Measurements from ENCODE around the gene ROR2.
"Not testable (repeated sequence)": the region's sequence is repeated elsewhere in the genome, so short reads cannot be mapped to it uniquely, and the experiment has no call there.

ROR2 gene

DNA sequence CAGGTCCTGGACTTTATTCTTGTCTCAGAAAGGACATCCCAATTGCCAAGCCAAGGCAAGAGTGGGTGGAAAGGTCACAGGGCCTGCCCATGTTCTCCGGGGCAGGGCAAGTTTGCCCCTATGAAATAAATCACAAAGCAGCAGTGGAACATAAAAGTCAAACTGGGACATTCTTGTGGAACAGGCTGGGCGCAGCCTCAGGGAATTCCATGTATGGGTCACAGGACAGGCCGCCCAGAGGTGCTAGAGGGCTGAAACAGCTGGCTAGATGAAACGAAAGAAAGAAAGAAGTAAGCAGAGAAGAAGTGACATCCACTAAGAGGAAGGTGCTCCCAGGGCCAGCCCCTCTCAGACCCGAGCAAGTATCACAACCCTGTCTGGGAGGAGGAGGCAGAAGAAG lies 307.3 kb downstream of the ROR2 start:
- Histone ChIP-seq H3K4me3 (no peak overlapping the region), H3K27me3 (no peaks in the 10 kb centered on the region), H3K4me2 (no peak overlapping the region), H3K4me1 (peaks cover 11% of the 10 kb centered on the region; the same call in 1 of the 2 replicates), H3K27ac (no peak overlapping the region), H3K9ac (no peak overlapping the region), H4K20me1 (no peaks in the 10 kb centered on the region), H3K36me3 (no peaks in the 10 kb centered on the region), H3K9me3 (no peaks in the 10 kb centered on the region; the same call in 1 of the 2 replicates)
- TF ChIP-seq Cebpa-rat (IDR thresholded peaks at IDR 0.05): no peak

DNA sequence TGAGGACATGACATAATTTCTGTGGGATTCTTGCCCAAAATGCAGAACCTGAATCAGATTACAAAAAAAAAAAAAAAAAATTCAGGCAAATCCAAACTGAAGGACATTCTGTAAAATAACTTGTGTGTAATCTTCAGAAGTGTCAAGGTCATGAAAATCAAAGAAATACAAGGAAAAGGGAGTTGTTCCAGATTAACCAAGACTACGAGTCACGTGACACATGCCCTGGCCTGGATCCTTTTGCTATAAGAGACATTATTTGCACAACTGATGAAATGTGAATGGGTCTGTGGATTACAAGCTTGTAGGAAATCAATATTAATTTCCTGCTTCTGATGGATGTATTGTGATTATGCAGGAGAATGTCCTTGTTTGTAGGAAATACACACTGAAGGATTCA lies 309.6 kb downstream of the ROR2 start:
- no peaks in the 10 kb centered on the region for H3K36me3 ChIP-seq

DNA sequence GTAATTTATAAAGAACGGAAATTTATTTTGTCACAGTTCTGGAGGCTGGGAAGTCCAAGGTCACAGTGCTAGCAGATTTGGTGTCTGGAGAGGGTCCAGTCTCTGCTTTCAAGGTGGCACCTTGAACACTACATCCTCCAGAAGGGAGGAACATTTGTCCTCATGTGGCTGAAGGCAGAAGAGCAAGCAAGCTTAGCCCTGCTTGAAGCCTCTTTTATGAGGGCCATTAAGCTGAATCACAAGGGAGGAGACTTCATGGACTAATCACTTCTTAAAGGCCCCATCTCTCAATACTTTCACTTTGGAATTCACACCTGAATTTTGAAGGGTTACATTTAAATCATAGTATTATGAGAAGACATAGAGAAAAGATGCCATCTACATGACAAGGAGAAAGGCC lies 311.0 kb downstream of the ROR2 start:
- Histone ChIP-seq H3K4me3 (no peak overlapping the region), H3K9ac (no peak overlapping the region)
- no peak for TF ChIP-seq Cebpa-rat (IDR thresholded peaks at IDR 0.05)

More for the DNA sequence above, 309.6 kb downstream of the ROR2 start:
- TF ChIP-seq Cebpa-rat (IDR thresholded peaks at IDR 0.05): no peak
- Histone ChIP-seq H3K27ac (no peak overlapping the region), H3K27me3 (no peaks in the 10 kb centered on the region), H3K4me3 (no peak overlapping the region), H3K4me2 (no peak overlapping the region), H3K9me3 (peaks cover 14% of the 10 kb centered on the region; the same call in 1 of the 2 replicates), H3K4me1 (peaks cover 8% of the 10 kb centered on the region; the same call in 1 of the 2 replicates), H3K9ac (no peak overlapping the region), H4K20me1 (no peaks in the 10 kb centered on the region)

DNA sequence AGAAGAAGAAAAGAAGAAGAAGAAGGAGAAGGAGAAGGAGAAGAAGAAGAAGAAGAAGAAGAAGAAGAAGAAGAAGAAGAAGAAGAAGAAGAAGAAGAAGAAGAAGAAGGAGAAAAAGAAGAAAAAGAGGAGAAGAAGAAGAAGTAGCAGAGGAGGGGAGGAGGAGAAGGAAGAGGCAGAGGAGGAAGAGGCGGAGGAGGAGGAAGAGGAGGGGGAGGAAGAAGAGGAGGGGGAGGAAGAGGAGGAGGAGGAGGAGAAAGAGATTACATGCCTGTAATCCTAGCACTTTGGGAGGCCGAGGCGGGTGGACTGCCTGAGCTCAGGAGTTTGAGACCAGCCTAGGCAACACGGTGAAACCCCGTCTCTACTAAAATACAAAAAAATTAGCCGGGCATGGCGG lies 315.2 kb downstream of the ROR2 start:
- not testable (repeated sequence) for H3K4me3 ChIP-seq, H3K27ac ChIP-seq, H4K20me1 ChIP-seq, H3K27me3 ChIP-seq, H3K36me3 ChIP-seq, H3K4me1 ChIP-seq, H3K4me2 ChIP-seq, H3K9ac ChIP-seq
- H3K9me3 ChIP-seq: peaks cover 22% of the 10 kb centered on the region; the same call in 1 of the 2 replicates

More for the DNA sequence above, 311.0 kb downstream of the ROR2 start:
- peaks cover 7% of the 10 kb centered on the region; the same call in 1 of the 2 replicates for H3K4me1 ChIP-seq
- H3K27ac ChIP-seq: no peak overlapping the region
- H3K9me3 ChIP-seq: peaks cover 19% of the 10 kb centered on the region; the same call in 1 of the 2 replicates
- no peaks in the 10 kb centered on the region for H3K27me3 ChIP-seq
- no peaks in the 10 kb centered on the region for H4K20me1 ChIP-seq
- H3K36me3 ChIP-seq: no peaks in the 10 kb centered on the region
- no peak overlapping the region for H3K4me2 ChIP-seq

DNA sequence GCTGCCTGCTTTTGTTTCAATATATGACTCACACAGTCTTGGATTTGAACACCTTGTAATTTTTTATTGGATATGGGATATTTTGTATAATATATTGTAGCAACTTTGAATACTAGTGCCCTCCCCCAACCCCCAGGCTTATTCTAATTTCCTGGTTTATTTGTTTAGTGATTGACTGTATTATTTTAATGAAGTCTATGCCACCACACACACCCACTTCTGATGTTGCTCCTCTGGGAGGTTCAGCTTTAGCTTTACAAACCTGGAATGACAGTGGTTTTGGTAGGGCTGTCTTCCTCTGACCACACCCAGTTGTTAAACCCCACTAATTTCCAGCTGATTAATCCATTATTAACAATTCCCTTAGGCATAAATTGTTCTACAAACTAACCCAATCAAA lies 320.3 kb downstream of the ROR2 start:
- H3K27ac ChIP-seq: no peak overlapping the region
- H4K20me1 ChIP-seq: no peaks in the 10 kb centered on the region
- H3K9me3 ChIP-seq: peaks cover 8% of the 10 kb centered on the region; the same call in 1 of the 2 replicates
- H3K4me2 ChIP-seq: no peak overlapping the region
- no peaks in the 10 kb centered on the region for H3K4me1 ChIP-seq
- no peaks in the 10 kb centered on the region for H3K27me3 ChIP-seq
- H3K9ac ChIP-seq: no peak overlapping the region
- H3K36me3 ChIP-seq: no peaks in the 10 kb centered on the region
- no peak overlapping the region for H3K4me3 ChIP-seq
- no peak for TF ChIP-seq Cebpa-rat (IDR thresholded peaks at IDR 0.05)

DNA sequence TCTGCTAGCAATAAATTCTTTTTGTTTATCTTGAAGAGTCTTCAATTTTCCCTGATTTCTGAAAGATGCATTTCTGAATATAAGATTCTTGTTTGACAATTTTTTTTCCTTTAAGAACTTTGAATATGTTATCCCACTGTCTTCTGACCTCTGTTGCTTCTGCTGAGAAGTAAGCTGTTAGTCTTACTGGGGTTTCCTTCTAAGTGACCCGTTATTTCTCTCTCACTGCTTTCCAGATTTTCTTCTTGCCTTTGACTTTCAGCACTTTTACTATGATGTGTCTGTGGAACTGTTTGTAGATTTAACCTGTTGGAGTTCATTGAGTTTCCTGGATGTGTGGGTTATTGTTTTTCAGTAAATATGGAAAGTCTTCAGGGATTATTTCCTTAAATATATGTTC lies 321.1 kb downstream of the ROR2 start:
- Histone ChIP-seq H3K27ac (no peak overlapping the region), H3K36me3 (no peaks in the 10 kb centered on the region), H3K9me3 (peaks cover 8% of the 10 kb centered on the region; the same call in 1 of the 2 replicates), H3K4me3 (no peak overlapping the region), H3K4me1 (no peaks in the 10 kb centered on the region), H4K20me1 (no peaks in the 10 kb centered on the region), H3K9ac (no peak overlapping the region), H3K4me2 (no peak overlapping the region), H3K27me3 (no peaks in the 10 kb centered on the region)
- no peak for TF ChIP-seq Cebpa-rat (IDR thresholded peaks at IDR 0.05)

DNA sequence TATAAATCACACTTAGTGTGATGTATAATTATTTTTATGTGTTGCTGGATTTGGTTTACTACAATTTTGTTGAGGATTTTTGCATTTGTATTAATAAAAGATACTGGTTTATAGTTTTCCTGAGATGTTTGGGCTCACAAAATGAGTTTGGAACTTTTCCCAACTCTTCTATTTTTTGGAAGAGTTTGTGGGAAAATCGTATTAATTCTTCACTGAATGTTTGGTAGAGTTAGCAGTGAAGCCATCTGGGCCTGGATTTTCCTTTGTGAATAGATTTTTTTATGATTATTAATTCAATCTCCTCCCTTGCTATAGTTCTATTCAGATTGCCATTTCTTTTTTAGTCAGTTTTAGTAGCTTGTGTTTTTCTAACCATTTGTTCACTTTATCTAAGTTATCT lies 324.7 kb downstream of the ROR2 start:
- H3K4me3 ChIP-seq: no peak overlapping the region
- H3K4me1 ChIP-seq: no peaks in the 10 kb centered on the region
- no peak overlapping the region for H3K9ac ChIP-seq
- peaks cover 7% of the 10 kb centered on the region; the same call in 1 of the 2 replicates for H3K9me3 ChIP-seq
- H3K4me2 ChIP-seq: no peak overlapping the region
- no peak for TF ChIP-seq Cebpa-rat (IDR thresholded peaks at IDR 0.05)
- H3K27me3 ChIP-seq: no peaks in the 10 kb centered on the region
- no peaks in the 10 kb centered on the region for H4K20me1 ChIP-seq
- no peak overlapping the region for H3K27ac ChIP-seq
- no peaks in the 10 kb centered on the region for H3K36me3 ChIP-seq

DNA sequence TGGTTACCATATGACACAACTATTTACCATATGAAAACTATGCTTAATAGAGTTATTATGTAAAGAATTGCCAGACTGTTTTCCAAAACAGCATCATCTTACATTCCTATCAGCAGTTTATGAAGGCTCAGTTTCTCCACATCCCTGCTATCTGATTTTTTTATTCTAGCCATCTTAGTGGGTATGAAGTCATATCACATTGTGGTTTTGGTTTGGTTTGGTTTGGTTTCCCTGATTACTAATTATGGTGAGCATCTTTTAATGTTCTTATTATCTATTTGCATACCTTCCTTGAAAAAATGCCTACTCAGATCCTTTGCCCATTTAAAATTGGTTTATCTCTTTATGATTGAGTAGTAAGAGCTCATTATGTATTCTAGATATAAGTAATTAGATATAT lies 327.0 kb downstream of the ROR2 start:
- TF ChIP-seq Cebpa-rat (IDR thresholded peaks at IDR 0.05): no peak
- no peak overlapping the region for H3K4me2 ChIP-seq
- H3K4me1 ChIP-seq: no peaks in the 10 kb centered on the region
- H3K9me3 ChIP-seq: no peaks in the 10 kb centered on the region
- H3K27me3 ChIP-seq: no peaks in the 10 kb centered on the region
- H3K4me3 ChIP-seq: no peak overlapping the region
- H3K36me3 ChIP-seq: no peaks in the 10 kb centered on the region
- H3K9ac ChIP-seq: no peak overlapping the region
- no peak overlapping the region for H3K27ac ChIP-seq
- no peaks in the 10 kb centered on the region for H4K20me1 ChIP-seq

DNA sequence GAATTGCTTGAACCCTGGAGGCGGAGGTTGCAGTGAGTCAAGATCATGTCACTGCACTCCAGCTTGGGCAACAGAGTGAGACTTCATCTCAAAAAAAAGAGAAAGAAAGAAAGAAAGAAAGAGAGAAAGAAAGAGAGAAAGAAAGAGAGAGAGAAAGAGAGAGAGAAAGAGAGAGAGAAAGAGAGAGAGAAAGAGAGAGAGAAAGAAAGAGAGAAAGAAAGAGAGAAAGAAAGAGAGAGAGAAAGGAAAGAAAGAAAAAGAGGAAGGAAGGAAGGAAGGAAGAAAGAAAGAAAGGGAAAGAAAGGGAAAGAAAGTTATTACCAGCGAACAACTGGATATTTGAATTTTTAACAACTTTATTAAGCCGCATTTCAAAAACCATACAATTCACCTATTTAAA lies 327.9 kb downstream of the ROR2 start:
- H4K20me1 ChIP-seq, H3K36me3 ChIP-seq, H3K9me3 ChIP-seq: not testable (repeated sequence)

DNA sequence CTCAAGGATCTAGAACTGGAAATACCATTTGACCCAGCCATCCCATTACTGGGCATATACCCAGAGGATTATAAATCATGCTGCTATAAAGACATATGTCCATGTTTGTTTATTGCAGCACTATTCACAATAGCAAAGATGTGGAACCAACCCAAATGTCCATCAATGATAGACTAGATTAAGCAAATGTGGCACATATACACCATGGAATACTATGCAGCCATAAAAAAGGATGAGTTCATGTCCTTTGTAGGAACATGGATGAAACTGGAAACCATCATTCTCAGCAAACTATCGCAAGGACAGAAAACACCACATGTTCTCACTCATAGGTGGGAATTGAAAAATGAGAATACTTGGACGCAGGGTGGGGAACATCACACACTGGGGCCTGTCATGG lies 336.0 kb downstream of the ROR2 start:
- H3K9ac ChIP-seq, H3K4me2 ChIP-seq, H3K9me3 ChIP-seq, H3K4me3 ChIP-seq, H3K27me3 ChIP-seq, H3K27ac ChIP-seq, H3K4me1 ChIP-seq, H3K36me3 ChIP-seq, H4K20me1 ChIP-seq: not testable (repeated sequence)

More for the DNA sequence above, 327.9 kb downstream of the ROR2 start:
- not testable (repeated sequence) for H3K4me3 ChIP-seq, H3K9ac ChIP-seq, H3K4me1 ChIP-seq, H3K27me3 ChIP-seq, H3K4me2 ChIP-seq, H3K27ac ChIP-seq

DNA sequence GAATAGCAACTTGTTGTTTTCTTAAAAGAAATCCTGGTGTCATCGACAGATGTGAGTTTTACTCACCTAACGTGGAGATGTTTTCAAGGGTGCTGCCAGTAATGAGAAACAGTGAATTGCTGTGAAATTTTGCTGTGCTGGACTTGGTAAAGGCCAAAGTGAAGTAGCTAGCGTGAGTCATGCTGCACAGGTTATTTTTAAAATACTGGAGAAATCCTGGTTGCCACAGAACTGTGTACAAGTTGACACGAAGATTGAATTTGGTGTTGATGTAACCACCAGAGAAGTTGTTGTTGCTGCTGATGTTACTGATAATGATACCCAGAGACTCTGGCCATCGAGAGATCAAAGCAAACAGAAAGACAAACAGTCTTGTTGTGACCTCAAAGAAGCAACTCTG lies 338.4 kb downstream of the ROR2 start:
- no peaks in the 10 kb centered on the region for H3K36me3 ChIP-seq
- no peak overlapping the region for H3K4me2 ChIP-seq
- H3K9ac ChIP-seq: no peak overlapping the region
- no peaks in the 10 kb centered on the region for H3K9me3 ChIP-seq
- H3K4me3 ChIP-seq: no peak overlapping the region
- H4K20me1 ChIP-seq: no peaks in the 10 kb centered on the region
- no peak for TF ChIP-seq Cebpa-rat (IDR thresholded peaks at IDR 0.05)
- no peaks in the 10 kb centered on the region for H3K4me1 ChIP-seq
- no peaks in the 10 kb centered on the region for H3K27me3 ChIP-seq
- H3K27ac ChIP-seq: no peak overlapping the region

Data from BLaER1 (cell line).